ENCODE results near the gene ELMO3.
A peak's percentile ranks its signal among the peaks of the same experiment; 100 is the strongest.

ELMO3 gene

DNA sequence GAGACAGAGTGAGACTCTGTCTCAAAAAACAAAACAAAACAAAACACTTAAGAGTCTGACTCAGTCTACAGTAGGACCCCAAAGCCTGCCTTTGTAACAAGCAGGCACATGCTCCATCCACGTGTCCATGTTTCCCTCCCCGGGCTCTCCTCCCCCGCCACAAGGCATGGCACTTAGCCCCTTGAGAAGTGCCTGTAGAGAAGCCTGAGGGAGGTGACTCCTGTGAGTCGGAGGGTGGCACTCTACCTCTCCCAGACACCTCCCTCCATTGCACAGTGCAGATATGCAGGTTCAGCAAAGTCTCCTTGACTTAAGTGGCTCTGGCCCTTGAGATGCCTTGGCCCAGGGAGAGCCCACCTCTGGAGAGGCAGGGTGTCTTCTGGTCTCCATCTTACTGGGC is 41.6 kb downstream of the ELMO3 start:
- peak; percentile 34 for DNase-seq (ENCODE audit: low read depth, low spot score)

DNA sequence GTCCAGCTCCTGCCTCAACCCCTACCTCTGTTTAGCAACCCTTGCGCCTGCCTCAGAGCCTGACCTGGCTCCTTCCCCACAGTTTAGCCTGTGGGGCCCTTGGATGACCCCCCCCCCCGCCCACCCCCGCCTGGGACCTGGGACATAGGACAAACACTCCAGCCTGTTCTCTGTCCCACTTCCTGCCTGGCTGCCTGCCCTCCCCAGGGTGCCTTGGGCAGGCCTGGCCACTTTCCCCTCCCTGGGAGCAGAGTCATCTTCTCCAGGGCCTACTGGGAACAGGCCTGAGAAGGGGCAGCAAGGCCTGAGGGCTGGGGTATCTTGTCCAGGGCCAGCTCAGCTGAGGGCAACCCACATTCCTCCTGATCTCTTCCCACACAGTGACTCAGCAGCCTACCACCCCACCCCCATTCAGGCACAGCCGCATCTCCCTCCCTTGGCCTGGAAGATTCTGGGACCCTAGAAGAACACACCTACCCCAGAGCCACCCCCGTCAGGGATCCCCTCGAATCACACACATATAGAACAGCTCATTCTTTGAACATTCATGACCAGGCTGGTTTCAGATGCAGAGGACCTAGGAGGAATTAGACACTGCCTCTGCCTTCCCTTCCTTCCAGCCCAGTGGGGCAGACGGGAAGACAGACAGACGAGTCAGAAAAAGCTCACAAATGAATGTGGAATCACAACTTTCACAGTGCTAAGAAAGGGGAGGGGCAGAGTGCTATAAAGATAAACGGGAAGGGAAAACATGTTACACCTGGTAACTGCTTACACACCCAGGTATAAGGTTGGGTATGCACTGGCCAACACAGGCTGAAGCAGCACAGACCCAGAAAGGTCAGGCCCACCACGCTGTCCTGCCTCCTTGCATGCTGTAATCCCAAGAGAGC is 42.3 kb downstream of the ELMO3 start:
- DNase-seq (ENCODE audit: low read depth, low spot score), result peak; percentile 77

DNA sequence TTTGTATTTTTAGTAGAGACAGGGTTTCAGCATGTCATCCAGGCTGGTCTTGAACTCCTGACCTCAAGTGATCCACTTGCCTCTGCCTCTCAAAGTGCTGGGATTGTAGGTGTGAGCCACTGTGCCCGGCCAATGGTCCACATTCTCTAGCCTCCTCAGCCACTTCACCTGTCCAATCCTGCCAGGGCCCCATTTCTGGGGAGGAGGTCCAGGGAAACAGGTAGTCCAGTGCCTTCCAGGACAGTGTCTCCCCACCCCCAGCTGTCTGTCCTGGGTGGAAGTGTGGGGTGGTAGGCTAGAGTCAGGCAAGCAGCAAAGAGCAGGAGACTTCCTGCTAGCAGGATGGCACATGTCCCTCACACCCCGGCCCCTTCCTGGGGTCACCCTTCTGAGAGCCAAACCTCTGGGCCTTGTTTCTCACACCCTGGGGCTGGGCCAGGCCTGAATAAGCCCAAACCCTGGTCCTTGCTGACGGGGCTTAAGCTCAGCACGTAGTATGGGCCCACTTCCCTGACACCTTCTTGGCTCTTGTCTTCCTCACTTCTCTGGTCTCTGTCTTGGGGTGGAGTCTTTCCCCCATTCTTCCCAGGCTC is 43.3 kb downstream of the ELMO3 start:
- no peak for DNase-seq (ENCODE audit: low read depth, low spot score)

DNA sequence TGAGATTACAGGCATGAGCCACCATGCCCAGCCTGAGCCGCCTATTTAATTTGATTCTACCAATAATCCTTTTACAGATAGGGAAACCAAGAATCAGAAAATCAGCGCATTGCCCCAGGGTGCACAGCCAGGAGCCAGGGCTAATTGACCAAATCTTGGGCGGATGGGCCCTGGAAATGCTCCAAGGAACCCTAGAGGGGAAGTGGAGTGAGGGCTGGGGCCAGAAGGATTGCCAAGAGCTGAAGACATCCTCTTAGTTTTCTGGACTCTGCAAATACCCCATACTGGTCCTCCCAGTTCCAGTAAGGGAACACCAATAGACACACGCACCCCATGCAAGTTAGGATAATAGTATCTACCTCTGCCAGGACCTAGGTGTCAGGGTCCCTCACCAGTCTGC is 44.5 kb downstream of the ELMO3 start:
- no peak for DNase-seq (ENCODE audit: low read depth, low spot score)

DNA sequence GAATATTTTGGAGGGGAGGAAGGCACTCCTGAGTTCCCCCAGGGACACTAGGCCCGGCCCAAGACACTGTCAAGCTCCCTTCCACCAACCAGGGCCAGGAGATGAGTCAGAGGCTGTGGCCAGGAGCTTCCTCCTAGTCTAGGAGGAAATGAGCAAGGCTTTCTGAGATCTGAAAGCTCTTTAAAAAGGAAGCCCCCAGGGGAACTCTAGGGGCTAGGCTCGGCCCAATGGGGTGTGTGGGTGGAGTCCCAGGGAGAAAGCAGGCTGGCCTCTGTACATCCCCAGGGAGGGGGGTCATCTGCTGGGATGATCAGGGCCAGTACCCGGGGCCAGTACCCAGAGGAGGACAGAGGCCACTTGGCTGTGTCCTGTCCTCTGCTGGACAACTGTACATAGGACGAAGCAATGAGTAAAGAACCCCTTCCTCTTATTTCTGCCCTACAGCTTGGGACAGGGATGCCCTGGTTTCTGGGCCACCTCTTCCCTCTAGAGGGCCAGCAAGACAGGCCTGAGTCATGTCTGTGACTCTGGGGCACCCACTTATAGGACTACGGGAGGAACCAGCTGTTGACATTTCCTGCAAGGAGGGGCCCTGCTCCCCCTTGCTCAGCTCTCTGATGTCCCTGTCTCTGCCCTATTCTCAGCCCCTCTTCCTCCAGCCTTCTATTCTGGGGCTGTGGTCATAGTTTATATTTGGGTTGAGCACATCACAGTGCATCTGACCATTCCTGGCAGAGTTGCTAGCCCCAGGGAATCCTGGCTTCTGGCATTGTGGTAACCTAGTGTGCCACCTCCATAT is 45.7 kb downstream of the ELMO3 start:
- DNase-seq (ENCODE audit: low read depth, low spot score), result peak; percentile 55

DNA sequence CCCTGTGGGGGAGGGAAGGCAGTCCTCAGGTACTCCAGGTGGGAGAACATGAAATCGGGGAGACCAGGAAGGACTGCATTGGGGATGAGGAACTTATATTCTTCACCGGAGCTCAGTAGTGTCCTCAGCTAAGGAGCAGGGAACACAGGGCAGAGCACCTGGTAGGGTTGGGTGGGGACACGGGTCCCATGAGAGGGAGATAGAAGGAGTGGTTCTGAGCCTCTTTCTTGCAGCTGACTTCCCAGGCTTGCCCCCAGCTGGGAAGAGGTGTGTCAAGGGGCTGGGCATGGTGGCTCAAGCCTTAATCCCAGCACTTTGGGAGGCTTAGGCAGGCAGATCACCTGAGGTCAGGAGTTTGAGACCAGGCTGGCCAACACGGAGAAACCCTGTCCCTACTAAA is 46.3 kb downstream of the ELMO3 start:
- DNase-seq (ENCODE audit: low read depth, low spot score), result no peak

DNA sequence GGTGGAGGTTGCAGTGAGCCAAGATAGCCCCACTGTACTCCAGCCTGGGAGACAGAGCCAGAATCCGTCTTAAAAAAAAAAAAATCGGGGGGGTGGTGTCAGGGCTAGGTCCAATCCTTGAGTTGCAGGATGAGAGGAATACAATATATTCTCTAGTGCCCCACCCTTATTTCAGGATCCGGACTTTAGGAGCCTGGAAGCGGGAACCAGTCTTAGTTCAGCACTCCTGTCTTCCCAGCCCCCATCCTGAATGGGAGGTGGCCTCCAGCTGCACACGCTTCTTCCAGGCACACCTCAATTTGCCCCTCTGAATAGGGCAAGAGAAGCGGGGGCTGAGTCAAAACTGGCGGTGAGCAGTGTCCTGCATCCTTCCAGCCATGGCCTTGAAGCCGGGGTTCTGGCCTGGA is 46.7 kb downstream of the ELMO3 start:
- DNase-seq (ENCODE audit: low read depth, low spot score), result no peak

DNA sequence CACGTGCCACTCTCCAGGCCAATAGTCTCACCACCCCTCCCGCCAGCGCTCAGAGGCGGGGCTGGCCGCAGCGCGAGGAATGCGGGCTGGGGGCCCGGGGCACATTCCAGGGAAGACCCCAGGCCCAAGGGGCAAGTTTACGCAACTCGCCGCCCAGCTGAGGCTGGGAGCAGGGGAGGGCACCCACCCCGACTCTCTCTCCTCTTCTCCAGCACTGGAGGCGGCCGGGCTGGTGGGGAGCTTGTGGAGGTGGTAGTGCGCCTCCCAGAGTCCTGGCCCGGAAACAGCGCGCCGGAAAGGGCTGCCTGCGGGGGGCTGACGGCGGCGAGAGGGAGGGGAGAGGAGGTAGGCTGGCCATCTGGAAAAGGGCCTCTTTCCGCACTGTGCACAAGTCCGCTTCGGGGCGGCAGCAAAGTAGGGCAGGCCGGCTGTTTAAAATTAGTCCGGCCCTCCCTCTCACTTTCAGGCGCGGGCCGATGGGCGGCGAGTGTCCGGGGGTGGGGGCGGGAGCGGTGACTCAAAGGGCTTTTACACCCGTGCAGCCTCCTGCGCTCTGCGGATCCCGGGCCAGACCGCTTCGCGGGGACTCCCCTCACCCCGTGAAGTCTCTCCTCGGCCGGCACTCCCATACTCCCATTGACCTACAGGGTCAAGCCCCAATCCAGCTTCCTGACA is 47.3 kb downstream of the ELMO3 start:
- DNase-seq (ENCODE audit: low read depth, low spot score), result peak; percentile 91

DNA sequence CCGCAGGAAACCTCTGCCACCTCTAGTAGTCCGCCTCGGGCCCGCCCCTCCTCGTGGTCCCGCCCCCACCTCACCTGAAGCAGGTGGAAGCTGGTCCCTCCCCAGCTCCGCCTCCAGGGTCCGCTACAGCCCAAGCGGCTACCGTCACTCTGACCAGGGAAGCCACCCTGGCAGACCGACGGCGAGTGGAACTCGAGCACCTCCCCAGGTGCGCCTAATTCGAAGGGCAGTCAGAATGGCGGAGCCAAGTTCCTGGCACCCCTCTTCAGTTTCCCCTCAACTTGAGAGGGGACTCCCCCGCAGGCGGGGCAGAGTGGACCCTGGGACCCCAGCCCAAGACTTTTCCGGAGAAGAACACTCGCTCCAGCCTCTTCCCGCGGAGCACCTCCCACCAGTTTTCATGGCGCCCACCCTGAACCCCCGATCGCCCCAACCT is 47.8 kb downstream of the ELMO3 start:
- DNase-seq (ENCODE audit: low read depth, low spot score), result peak; percentile 47

DNA sequence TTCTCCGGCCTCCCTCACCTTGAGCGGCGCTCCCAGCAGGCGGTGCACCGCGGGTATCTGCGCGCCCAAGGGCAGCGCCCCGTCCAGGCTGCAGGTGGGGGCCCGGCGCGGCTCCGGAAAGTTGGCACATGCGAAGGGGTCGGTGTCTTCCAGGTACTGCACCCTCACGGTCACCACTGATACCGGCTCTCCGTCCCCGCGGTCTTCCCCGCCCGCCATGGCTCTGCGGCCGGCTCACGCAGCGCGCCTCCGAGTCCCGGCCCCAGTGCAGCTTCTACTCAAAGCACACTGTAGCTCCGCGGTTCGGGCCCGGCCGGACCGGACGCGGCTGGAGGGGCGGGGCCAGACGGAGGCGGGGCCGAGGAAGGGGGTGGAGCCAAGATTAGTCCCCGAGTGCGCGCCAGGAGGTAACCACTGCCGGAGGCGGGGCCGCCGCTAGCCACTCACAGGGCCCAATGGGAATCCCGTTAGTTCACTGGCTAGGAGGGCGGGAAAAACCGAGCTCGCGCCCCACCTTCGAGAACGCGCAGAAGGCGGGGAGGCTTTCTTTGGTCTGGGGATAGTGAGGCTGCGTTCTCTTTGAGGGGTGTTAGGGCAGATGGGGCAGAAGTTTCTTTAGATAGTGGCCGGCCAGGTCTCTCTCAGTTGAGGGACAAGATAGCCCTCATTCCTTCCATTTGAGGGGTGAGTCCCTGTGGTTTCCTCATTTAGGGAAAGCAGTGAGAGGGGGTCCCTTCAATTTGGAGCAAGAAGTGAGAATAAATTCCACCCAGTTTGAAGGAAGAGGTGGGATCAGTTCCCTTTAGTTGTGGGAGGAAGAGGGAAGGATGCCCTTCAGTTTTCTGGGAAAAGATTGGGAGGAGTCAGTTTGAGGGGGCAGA is 48.5 kb downstream of the ELMO3 start, which contains the start of gene FHOD1:
TSS of gene FHOD1 (minus strand) at position 290 of the 881 bp plus-strand sequence. CDS start at position 219, 71 bp downstream.
- DNase-seq (ENCODE audit: low read depth, low spot score), result peak; percentile 97

DNA sequence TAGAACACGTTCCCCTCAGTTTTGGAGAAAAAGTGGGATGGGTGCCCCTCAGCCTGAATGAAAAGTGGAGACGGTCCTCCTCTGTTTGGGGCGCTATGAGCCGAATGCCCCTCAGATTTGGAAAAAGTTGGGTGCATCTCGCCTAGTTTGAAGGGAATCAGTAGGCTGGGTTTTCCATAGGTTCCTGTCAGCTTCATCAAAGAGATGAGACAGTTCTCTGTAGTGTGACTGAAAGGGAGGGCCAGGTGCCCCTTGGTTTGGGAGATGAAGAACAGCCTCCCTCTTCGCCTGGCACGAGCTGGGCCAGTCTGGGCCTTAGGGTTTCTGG is 49.1 kb downstream of the ELMO3 start:
- DNase-seq (ENCODE audit: low read depth, low spot score), result no peak

DNA sequence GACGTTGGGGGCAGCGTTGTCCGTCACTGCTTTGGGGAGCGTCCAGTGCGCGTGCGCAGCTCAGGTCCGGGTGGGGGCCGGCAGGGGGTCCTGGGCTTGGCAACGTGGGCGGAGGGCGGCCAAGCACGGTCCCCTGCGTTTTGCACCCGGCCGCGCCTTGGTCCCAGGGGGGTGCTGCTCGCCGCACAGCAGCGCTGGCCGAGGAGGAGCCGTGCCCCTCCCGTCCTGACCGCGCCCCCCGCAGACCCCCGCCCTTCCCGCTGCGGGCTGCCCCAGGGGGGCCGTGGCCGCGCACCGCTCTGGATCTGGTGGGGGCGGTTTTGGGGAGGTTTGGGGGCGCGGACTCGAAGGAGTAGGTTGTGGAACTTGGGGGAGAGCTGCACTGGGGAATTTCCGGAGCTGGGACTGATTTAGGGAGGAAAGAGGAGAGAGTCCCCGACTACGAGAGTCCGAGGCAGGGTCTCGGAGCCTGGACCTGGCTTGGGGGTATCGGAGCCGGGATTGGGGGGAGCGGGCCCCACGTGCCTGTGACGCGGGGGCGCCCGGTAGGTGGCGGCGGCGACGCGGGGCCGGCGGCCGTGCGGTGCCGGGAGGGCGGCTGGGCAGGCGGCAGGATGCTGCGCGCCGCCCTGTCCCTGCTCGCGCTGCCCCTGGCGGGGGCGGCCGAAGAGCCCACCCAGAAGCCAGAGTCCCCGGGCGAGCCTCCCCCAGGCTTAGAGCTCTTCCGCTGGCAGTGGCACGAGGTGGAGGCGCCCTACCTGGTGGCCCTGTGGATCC is 49.7 kb downstream of the ELMO3 start, which contains the start of gene SLC9A5:
TSS of gene SLC9A5 (plus strand) at position 579 of the 777 bp plus-strand sequence. CDS start at position 615, 36 bp downstream.
- DNase-seq (ENCODE audit: low read depth, low spot score), result peak; percentile 52

DNA sequence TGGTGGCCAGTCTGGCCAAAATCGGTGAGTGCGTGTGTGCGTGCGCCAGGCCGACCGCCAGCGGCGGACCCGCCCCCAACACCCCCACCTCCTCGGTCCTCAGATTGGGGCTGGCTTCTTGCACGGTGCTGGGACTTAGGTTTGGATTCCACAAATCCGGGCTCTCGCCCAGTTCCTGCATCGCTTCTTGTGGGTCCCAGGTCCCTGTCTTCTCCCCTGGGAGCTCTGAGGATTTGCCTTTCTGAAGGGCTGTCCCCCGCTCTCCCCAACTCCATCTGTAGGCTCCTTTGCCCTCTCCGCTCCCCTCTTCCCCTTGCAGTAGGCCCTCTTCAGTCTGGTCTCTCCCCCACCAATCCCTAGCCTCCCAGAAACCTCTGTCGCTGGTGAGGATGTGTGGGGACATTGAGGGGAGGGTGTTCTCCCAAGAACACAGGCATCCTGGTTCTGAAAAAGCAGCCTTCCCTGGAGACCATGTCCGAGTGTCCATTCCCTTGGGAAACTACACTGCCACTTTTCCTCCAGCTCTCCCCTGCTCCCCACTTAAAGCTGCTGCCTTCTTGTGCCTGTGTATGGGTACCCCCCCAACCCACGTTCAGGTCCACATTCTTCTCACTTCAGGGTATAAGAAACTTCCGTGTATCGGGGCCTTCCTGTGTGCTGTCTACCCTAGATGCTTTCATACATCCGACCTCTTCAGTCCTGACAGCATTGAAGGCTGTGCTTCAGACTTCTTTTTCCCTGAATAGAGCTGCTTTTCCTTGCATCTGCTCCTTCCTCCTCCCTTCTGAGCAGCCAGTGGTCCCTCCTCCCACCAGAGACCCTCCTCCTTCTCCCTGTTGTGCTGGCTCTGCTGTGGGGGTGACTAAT is 50.5 kb downstream of the ELMO3 start:
- peak; percentile 20 for DNase-seq (ENCODE audit: low read depth, low spot score)

DNA sequence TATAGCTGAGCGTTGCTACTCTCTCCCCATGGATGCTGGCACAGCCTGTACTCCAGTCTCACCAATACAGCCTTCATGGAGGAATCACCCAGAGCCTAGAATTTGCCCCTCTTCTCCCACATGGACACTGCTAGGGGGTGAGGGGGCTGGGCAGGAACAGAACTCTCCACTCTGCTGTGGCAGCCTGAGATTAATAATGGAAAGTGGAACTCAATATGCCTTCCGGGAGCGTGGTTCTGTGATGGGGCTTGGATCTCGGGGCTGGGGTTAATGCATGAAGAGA is 51.1 kb downstream of the ELMO3 start:
- DNase-seq (ENCODE audit: low read depth, low spot score), result no peak

DNA sequence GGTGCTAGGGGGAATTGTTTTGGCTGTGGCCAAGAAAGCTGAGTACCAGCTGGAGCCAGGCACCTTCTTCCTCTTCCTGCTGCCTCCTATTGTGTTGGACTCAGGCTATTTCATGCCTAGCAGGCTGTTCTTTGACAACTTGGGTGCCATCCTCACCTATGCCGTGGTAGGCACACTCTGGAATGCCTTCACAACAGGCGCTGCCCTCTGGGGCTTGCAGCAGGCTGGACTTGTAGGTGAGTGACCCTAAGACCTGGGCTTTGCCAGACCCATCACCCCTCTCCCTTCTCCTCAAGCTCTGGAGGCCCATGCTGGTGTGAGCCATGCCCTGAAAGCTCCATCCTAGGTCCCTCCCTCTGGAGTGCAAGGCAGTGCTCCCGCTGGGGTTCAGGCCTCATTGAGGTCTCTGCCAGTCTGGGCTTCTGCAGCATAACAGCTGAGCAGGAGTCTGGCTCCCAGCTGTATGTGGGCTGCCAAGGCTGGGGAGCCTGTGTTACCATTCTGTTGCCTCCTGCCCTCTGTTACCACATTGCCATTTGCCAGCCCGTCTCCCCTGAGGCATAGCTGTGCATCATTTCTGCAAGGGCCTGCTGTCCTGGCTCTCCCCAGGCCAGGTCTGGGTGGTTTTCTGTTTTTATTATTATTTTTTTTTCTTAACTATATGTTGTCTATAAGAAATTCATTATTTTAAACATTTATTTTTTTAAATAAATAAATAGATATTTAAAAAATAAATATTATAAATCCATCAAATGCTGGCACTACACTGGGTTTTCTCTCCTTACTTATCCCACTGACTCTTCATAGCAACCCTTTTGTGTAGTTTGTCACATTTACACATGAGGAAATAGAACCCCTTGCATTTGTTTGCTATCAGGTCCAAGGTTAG is 53.9 kb downstream of the ELMO3 start:
- no peak for DNase-seq (ENCODE audit: low read depth, low spot score)
